ENCODE measurements around the gene CHCHD6.

CHCHD6 gene

GRCh38 chr3:126925411-126926171 is 221.6 kb downstream of the CHCHD6 start:
- Histone ChIP-seq H3K4me1 (ENCODE audit: control insufficient read depth, insufficient read depth, low read length, poor library complexity, severe bottlenecking) (peaks cover 38% of the 10 kb centered on the region), H3K36me3 (ENCODE audit: control insufficient read depth, insufficient read depth, low read length) (no peaks in the 10 kb centered on the region), H3K9me3 (ENCODE audit: control insufficient read depth, low read length) (no peaks in the 10 kb centered on the region), H3K27ac (ENCODE audit: low read depth, low read length, severe bottlenecking) (no peak overlapping the region), H3K4me3 (ENCODE audit: extremely low read depth, insufficient read depth, low read length, poor library complexity, severe bottlenecking) (no peak overlapping the region)
- 90 to 94% methylated on average over 8 to 12 of the region's 14 CpGs for WGBS, 2 experiments (ENCODE audit: insufficient coverage in 2 of 2)

GRCh38 chr3:126926684-126927400 is 222.8 kb downstream of the CHCHD6 start:
- 86 to 89% methylated on average over 9 of the region's 11 CpGs for WGBS, 2 experiments (ENCODE audit: insufficient coverage in 2 of 2)
- peak overlapping the region; percentile 53 for H3K27ac ChIP-seq (ENCODE audit: low read depth, low read length, severe bottlenecking)
- peaks cover 50% of the 10 kb centered on the region for H3K4me1 ChIP-seq (ENCODE audit: control insufficient read depth, insufficient read depth, low read length, poor library complexity, severe bottlenecking)
- no peak overlapping the region for H3K4me3 ChIP-seq (ENCODE audit: extremely low read depth, insufficient read depth, low read length, poor library complexity, severe bottlenecking)
- no peaks in the 10 kb centered on the region for H3K36me3 ChIP-seq (ENCODE audit: control insufficient read depth, insufficient read depth, low read length)
- H3K9me3 ChIP-seq (ENCODE audit: control insufficient read depth, low read length): no peaks in the 10 kb centered on the region

GRCh38 chr3:126927401-126927750 is 223.3 kb downstream of the CHCHD6 start:
- Histone ChIP-seq H3K4me3 (ENCODE audit: extremely low read depth, insufficient read depth, low read length, poor library complexity, severe bottlenecking) (no peak overlapping the region), H3K27ac (ENCODE audit: low read depth, low read length, severe bottlenecking) (peak overlapping the region; percentile 53), H3K4me1 (ENCODE audit: control insufficient read depth, insufficient read depth, low read length, poor library complexity, severe bottlenecking) (peaks cover 56% of the 10 kb centered on the region), H3K9me3 (ENCODE audit: control insufficient read depth, low read length) (no peaks in the 10 kb centered on the region), H3K36me3 (ENCODE audit: control insufficient read depth, insufficient read depth, low read length) (no peaks in the 10 kb centered on the region)
- 85 to 100% methylated on average over 2 to 4 of the region's 4 CpGs for WGBS, 2 experiments (ENCODE audit: insufficient coverage in 2 of 2)

GRCh38 chr3:126927846-126928245 is 223.8 kb downstream of the CHCHD6 start:
- H3K36me3 ChIP-seq (ENCODE audit: control insufficient read depth, insufficient read depth, low read length): no peaks in the 10 kb centered on the region
- peaks cover 60% of the 10 kb centered on the region for H3K4me1 ChIP-seq (ENCODE audit: control insufficient read depth, insufficient read depth, low read length, poor library complexity, severe bottlenecking)
- WGBS, 2 experiments (ENCODE audit: insufficient coverage in 2 of 2): 89 to 100% methylated on average over 2 to 6 of the region's 6 CpGs
- H3K4me3 ChIP-seq (ENCODE audit: extremely low read depth, insufficient read depth, low read length, poor library complexity, severe bottlenecking): no peak overlapping the region
- H3K9me3 ChIP-seq (ENCODE audit: control insufficient read depth, low read length): no peaks in the 10 kb centered on the region
- no peak overlapping the region for H3K27ac ChIP-seq (ENCODE audit: low read depth, low read length, severe bottlenecking)

- H3K4me1 ChIP-seq (ENCODE audit: control insufficient read depth, insufficient read depth, low read length, poor library complexity, severe bottlenecking): peaks cover 72% of the 10 kb centered on the region
- H3K27ac ChIP-seq (ENCODE audit: low read depth, low read length, severe bottlenecking): no peak overlapping the region
- H3K36me3 ChIP-seq (ENCODE audit: control insufficient read depth, insufficient read depth, low read length): no peaks in the 10 kb centered on the region
- no peak overlapping the region for H3K4me3 ChIP-seq (ENCODE audit: extremely low read depth, insufficient read depth, low read length, poor library complexity, severe bottlenecking)
- no peaks in the 10 kb centered on the region for H3K9me3 ChIP-seq (ENCODE audit: control insufficient read depth, low read length)
- 95 to 100% methylated on average over 3 of the region's 3 CpGs for WGBS, 2 experiments (ENCODE audit: insufficient coverage in 2 of 2)
These were observed 225.0 kb downstream of the CHCHD6 start for GRCh38 chr3:126928921-126929474.

- Histone ChIP-seq H3K4me1 (ENCODE audit: control insufficient read depth, insufficient read depth, low read length, poor library complexity, severe bottlenecking) (peaks cover 76% of the 10 kb centered on the region), H3K4me3 (ENCODE audit: extremely low read depth, insufficient read depth, low read length, poor library complexity, severe bottlenecking) (no peak overlapping the region), H3K27ac (ENCODE audit: low read depth, low read length, severe bottlenecking) (peak overlapping the region; percentile 64), H3K36me3 (ENCODE audit: control insufficient read depth, insufficient read depth, low read length) (no peaks in the 10 kb centered on the region), H3K9me3 (ENCODE audit: control insufficient read depth, low read length) (no peaks in the 10 kb centered on the region)
- WGBS, 2 experiments (ENCODE audit: insufficient coverage in 2 of 2): 91 to 93% methylated on average over 14 of the region's 15 CpGs
These were observed 227.0 kb downstream of the CHCHD6 start for GRCh38 chr3:126930936-126931600.

- 85 to 91% methylated on average over 7 of the region's 9 CpGs for WGBS, 2 experiments (ENCODE audit: insufficient coverage in 2 of 2)
- Histone ChIP-seq H3K27ac (ENCODE audit: low read depth, low read length, severe bottlenecking) (peak overlapping the region; percentile 71), H3K9me3 (ENCODE audit: control insufficient read depth, low read length) (no peaks in the 10 kb centered on the region), H3K4me3 (ENCODE audit: extremely low read depth, insufficient read depth, low read length, poor library complexity, severe bottlenecking) (no peak overlapping the region), H3K4me1 (ENCODE audit: control insufficient read depth, insufficient read depth, low read length, poor library complexity, severe bottlenecking) (peaks cover 70% of the 10 kb centered on the region), H3K36me3 (ENCODE audit: control insufficient read depth, insufficient read depth, low read length) (no peaks in the 10 kb centered on the region)
These were observed 227.8 kb downstream of the CHCHD6 start for GRCh38 chr3:126931806-126932187.

GRCh38 chr3:126932188-126932931 is 228.3 kb downstream of the CHCHD6 start:
- 88 to 95% methylated on average over 12 of the region's 13 CpGs for WGBS, 2 experiments (ENCODE audit: insufficient coverage in 2 of 2)
- H3K27ac ChIP-seq (ENCODE audit: low read depth, low read length, severe bottlenecking): peak overlapping the region; percentile 71
- H3K9me3 ChIP-seq (ENCODE audit: control insufficient read depth, low read length): no peaks in the 10 kb centered on the region
- H3K4me3 ChIP-seq (ENCODE audit: extremely low read depth, insufficient read depth, low read length, poor library complexity, severe bottlenecking): no peak overlapping the region
- peaks cover 65% of the 10 kb centered on the region for H3K4me1 ChIP-seq (ENCODE audit: control insufficient read depth, insufficient read depth, low read length, poor library complexity, severe bottlenecking)
- no peaks in the 10 kb centered on the region for H3K36me3 ChIP-seq (ENCODE audit: control insufficient read depth, insufficient read depth, low read length)

- Histone ChIP-seq H3K4me1 (ENCODE audit: control insufficient read depth, insufficient read depth, low read length, poor library complexity, severe bottlenecking) (peaks cover 59% of the 10 kb centered on the region), H3K27ac (ENCODE audit: low read depth, low read length, severe bottlenecking) (peak overlapping the region; percentile 92), H3K36me3 (ENCODE audit: control insufficient read depth, insufficient read depth, low read length) (no peaks in the 10 kb centered on the region), H3K4me3 (ENCODE audit: extremely low read depth, insufficient read depth, low read length, poor library complexity, severe bottlenecking) (no peak overlapping the region), H3K9me3 (ENCODE audit: control insufficient read depth, low read length) (no peaks in the 10 kb centered on the region)
- WGBS, 2 experiments (ENCODE audit: insufficient coverage in 2 of 2): 33% methylated on average over 1 of the region's 4 CpGs; no CpG with 5 or more reads in 1 of the 2 experiments
These were observed 230.0 kb downstream of the CHCHD6 start for GRCh38 chr3:126934031-126934531.

GRCh38 chr3:126934991-126935390 is 231.0 kb downstream of the CHCHD6 start:
- no peaks in the 10 kb centered on the region for H3K9me3 ChIP-seq (ENCODE audit: control insufficient read depth, low read length)
- no peak overlapping the region for H3K27ac ChIP-seq (ENCODE audit: low read depth, low read length, severe bottlenecking)
- H3K36me3 ChIP-seq (ENCODE audit: control insufficient read depth, insufficient read depth, low read length): no peaks in the 10 kb centered on the region
- 95 to 100% methylated on average over 8 of the region's 8 CpGs for WGBS, 2 experiments (ENCODE audit: insufficient coverage in 2 of 2)
- no peak overlapping the region for H3K4me3 ChIP-seq (ENCODE audit: extremely low read depth, insufficient read depth, low read length, poor library complexity, severe bottlenecking)
- peaks cover 66% of the 10 kb centered on the region for H3K4me1 ChIP-seq (ENCODE audit: control insufficient read depth, insufficient read depth, low read length, poor library complexity, severe bottlenecking)
